ENCODE results near the gene FAT1.
"Not testable (repeated sequence)": the region's sequence is repeated elsewhere in the genome, so short reads cannot be mapped to it uniquely, and the experiment has no call there.

GRCh38 chr4:186659456-186659855, 64.2 kb downstream of the FAT1 start:
- TF ChIP-seq POLR2A, CTCF (IDR thresholded peaks at IDR 0.05): not testable (repeated sequence)

Data from lower leg skin (tissue), 3 donors.